GM19043 (cell line): ENCODE measurements around the gene UBE2K.
"Not testable (repeated sequence)": the region's sequence is repeated elsewhere in the genome, so short reads cannot be mapped to it uniquely, and the experiment has no call there.

ENCODE experiments used
- ATAC-seq: cut with Tn5 transposase; IDR thresholded peaks from one replicate; pipeline ENCODE4 v1.9.1; 2021; ENCODE audit warnings: low read depth; ENCODE audit not compliant: unreplicated experiment

The UBE2K gene

DNA sequence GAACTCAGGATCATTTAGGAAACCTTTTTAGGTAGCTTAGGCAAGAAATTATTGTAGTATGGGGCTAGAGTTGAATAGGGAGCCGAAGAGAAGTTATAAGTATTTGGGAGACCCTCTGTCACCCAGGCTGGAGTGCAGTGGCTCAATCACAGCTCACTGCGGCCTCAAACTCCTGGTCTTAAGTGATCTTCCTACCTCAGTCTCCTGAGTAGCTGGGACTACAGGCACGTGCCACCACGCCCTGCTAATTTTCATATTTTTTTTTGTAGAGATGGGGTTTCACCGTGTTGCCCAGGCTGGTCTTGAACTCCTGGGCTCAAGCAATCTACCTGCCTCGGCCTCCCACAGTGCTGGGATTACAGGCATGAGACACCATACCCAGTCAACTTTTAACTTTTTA is 23.3 kb downstream of the UBE2K start:
- not testable (repeated sequence) for ATAC-seq

DNA sequence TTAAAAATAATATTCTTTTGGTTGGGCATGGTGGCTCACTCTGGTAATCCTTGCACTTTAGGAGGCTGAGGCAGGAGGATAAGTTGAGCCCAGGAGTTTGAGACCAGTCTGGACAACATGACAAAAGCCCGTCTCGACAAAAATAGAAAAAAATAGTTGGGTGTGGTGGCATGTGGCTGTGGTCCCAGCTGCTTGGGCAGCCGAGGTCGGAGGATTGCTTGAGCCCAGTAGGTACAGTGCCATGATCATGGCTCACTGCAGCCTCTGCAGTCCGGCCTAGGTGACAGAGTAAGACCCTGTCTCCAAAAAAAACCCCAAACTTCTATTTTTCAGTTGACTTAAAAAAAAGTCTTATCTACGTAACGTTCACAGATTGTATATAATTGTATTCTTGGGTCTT is 23.9 kb downstream of the UBE2K start:
- ATAC-seq: no peak

- ATAC-seq: no peak
These were observed 31.6 kb downstream of the UBE2K start for GRCh38 chr4:39729557-39729956.

DNA sequence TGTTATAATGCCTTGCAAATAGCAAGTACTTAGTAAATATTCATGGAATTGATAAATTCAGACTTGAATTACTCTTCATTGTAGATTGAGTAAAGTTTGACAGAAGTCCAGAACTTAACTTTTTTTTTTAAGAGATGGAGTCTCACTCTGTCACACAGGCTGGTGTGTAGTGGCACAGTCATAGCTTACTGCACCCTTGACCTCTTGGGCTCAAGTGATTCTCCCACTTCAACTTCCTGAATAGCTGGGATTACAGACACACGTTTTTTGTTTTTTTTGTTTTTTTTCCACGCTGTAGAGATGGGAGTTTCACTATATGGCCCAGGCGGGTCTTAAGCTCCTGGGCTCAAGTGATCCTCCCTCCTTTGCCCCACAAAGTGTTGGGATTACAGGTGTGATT is 32.1 kb downstream of the UBE2K start:
- no peak for ATAC-seq

DNA sequence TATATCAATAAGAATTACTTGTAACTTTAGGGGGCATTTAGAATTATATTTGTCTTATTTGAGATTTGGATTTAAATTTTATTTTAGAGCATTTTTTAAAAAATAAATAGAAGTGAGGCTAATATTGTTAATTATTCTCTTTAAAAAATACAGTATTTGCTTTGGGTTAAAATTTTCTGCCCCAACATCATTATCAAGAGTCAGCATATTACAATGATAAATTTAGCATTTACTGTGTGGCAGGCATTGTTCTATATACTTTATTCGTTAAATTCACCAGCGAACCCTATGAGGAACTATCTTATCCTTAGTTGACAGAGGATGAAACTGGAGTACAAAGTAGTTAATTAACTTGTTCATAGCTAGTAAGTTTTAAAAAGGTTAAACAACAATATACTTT is 34.0 kb downstream of the UBE2K start:
- ATAC-seq: no peak

GRCh38 chr4:39732728-39733127 is 34.8 kb downstream of the UBE2K start:
- no peak for ATAC-seq

DNA sequence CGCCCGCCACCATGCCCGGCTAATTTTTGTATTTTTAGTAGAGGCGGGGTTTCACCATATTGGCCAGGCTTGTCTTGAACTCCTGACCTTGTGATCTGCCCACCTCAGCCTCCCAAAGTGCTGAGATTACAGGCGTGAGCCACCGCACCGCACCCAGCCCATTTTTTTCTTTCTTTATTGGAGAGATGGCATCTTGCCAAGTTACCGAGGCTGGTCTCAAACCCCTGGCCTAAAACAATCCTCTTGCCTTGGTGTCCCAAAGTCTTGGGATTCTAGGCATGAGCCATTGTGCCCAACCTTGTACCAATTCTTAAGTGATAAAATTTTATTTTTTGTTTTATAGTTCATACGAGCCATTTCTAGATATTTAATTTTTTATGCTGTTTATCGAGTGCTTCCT is 41.7 kb downstream of the UBE2K start:
- not testable (repeated sequence) for ATAC-seq

DNA sequence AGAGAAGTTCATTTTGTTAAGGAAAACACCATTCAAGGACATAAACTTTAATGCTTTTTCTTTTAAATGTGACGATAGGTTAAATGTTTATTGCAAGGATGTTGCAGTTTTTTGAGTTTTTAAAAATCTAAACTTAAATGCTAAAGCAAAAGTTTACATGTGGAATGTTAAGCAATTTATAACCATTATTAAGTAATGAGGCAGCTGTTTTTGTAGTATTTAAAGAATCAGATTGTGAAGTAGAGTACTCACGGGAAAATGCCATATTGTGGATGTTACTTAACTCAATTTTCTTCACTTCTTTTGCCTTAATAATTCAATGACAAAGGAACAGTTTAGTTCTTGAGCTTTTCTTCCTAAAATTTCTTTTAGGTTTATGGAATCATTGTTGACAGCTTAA is 43.5 kb downstream of the UBE2K start:
- no peak for ATAC-seq

DNA sequence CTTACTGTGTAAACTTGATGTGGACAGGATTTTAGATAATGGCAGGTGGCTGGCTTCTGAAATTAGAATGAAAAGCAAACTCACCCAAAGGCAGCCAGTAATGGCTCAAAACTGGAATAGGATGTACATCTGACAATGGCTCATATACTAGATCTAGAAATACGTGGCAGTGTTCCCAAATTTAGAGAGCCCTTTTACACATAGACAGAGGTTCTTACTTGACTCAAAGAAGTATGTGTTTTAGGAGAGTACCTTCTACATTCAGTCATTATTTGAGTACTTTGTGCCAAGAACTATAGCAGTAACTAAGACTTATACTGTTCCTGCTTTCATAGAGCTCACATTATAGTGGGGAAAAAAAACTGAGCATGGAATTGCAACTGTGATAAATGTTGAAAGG is 48.0 kb downstream of the UBE2K start:
- no peak for ATAC-seq

DNA sequence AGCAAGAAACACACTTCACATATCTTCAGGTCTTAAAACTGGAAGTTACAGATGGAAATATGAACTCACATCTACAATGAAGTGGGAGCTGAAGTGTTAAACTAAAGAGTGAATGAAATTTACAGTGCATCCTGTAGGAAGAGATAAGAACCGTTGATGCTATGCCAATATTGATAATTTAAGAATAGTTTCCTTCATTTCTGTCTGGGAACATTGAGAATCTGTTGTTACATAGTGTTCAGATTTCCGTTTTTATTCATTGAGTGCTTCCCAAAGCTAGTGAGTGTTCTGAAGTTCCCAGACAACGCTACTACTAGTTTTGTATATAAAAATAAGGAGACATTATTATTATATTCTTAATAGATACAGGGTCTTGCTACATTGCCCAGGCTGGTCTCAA is 52.3 kb downstream of the UBE2K start:
- ATAC-seq: no peak

DNA sequence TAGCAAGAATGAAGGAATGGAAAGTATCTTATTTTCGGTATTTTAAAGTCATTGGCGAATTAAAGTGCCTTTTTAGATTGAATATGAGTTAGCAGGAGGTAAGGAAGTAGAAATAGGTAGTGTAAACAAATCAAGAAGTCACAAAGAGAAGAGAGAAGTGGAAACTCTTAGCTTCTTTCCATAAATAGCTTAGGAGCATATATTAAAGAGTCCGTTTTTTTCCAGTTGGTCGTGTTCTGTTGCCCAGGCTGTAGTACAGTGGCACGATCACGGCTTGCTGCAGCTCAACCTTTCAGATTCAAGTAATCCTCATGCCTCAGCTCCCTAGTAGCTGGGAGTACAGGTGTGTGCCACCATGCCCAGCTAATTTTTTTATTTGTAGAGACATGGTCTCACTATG is 56.4 kb downstream of the UBE2K start:
- ATAC-seq: no peak

DNA sequence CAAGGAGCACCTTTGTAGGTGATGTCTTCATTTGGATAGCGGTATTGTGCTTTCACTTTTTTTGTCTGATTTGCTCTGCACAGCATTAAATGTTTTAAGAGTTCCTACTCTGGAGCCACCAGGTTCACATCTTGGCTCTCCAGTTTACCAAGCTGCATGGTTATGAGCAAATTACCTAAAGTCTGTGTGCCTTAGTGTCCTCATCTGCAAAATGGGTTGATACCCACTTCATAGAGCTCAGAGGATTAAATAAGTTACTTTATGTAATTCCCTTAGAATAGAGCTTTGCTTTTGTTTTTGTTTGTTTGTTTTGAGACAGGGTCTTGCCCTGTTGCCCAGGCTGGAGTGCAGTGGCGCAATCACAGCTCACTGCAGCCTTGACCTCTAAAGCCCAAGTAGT is 58.2 kb downstream of the UBE2K start:
- no peak for ATAC-seq

GRCh38 chr4:39758176-39758575 is 60.2 kb downstream of the UBE2K start:
- ATAC-seq: no peak

- no peak for ATAC-seq
These were observed 61.6 kb downstream of the UBE2K start for GRCh38 chr4:39759569-39759968.

DNA sequence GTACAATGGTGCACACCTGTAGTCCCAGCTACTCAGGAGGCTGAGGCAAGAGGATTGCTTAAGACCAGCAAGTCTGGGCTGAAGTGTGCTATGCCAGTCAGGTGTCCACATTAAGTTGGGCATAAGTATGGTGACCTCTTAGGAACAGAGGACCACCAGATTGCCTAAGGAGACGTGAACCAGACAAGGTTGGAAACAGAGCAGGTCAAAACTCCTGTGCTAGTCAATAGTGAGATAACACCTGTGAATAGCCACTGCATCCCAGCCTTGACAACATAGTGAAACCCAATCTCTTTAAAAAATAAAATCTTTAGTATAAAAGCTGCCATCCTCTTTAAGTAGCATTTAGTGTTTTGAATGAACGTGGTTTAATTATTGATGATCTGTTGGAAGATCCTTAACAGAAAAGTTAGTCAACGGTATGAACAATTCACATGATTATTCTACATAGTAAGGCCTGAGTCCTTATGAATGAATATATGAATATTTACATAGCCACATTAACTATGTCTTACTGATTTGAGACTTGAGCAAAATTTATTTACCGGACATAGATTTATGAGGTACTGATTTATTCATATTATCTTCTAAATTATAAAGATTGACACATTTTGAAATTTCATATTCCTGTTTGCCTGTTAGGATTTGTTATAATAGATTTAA is 63.2 kb downstream of the UBE2K start:
- ATAC-seq: no peak

DNA sequence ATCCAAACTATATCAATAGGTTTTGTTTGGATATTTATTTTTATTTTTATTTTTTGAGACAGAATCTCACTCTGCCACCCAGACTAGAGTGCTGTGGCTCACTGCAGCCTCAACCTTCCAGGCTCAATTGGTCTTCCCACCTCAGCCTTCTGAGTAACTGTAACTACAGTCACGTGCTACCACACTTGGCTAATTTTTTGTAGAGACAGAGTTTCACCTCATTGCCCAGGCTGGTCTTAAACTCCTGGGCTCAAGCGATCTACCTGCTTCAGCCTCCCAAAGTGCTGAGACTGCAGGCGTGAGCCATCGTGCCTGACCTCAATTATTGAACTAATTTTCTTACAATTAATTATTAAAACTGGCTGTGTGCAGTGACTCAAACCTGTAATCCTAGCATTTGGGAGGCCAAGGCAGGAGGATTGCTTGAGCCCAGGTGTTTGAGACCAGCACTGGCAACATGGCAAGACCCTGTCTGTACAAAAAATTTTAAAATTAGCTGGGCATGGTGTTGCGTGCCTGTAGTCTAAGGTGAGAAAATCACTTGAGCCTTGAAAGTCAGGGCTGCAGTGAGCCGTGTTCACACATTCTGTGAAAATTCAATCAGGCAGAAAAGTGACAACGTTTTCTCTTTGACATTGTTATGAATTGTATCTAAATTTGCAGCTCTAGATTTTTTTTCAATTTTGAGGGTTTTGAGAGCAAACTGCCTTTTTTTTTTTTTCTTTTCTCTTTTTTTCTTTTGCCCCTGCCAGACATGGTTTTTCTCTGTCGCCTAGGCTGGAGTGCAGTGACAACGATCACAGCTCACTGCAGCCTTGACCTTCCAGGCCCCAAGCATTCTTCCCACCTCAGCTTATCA is 66.0 kb downstream of the UBE2K start:
- ATAC-seq: peak; percentile 58

GRCh38 chr4:39770005-39770404 is 72.1 kb downstream of the UBE2K start:
- ATAC-seq: no peak

DNA sequence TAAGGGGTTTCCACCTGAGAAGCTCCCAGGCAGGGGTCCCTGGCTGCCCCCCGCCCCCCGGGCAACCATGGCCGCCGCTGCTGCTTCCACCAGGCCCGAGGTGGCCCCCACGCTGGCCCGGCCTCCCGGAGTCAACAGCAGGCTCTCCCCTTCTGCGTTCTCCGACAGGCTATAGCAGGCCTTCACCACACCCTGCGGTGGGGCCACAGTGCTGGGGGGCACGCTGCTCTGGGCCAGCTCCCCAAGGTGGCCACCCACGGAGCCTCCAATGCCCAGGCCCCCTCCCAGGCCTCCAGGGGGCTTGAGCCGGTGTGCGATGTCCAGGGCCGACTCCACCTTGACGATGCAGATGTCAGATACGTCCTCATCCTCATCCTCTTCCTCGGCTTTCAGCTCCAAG is 72.5 kb downstream of the UBE2K start:
- ATAC-seq: no peak

DNA sequence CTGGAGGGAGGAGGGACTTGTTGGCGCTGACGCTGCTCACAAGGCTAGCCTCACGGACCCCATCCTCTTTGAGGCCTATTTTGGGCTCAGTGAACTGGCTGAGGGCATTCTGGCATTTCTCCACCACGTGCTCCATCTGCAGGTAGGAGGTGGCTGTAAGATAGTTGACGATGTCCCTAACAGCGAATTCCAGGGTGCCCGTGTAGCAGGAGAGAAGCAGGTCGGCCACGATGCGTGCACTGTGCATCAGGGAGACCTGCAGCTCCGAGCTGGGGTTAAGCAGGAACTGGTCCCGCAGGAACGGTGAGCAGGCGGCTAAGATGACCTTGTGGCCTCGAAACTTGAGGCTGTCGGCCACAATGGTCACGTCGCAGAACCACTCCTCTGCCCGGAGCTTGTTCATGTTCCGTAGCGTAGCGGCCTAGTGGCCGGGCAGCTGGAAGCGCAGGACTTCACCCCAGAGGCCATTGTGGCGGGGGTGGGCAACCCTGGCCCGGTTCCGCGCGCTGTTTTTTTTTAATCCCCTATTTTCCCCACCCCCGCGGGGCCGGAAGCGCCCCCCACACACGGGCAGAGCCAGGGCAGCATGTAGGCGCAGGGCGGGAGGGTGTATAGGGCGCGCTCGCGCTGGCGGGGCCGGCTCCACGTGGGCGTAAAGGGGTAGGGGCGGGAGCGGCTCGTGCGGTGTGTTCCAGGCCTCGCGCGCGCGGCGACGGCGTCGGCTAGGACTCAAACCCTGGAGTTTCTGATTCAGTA is 73.2 kb downstream of the UBE2K start:
- ATAC-seq: no peak

DNA sequence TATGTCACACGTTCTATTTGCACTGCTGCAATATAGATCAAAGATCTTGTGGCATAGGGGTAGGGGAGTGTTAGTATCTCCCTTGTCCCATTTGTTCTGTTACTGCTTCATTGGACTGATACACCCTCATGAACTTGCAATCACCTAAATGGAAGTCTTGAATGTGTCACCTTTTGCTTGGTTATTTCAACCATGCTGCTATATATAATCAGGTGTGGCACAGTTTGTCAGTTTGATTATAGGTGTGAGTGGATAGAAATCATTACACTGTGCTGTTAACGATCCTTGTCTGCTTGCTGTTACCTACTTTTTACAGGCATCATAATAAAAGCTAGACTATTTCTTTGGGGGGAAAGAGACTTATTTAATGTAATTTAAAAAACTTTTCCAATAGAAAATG is 84.1 kb downstream of the UBE2K start:
- ATAC-seq: not testable (repeated sequence)

GRCh38 chr4:39785083-39785482 is 87.1 kb downstream of the UBE2K start:
- ATAC-seq: no peak
